ENCODE measurements around the gene ZCCHC17.
"Not testable (repeated sequence)": the region's sequence is repeated elsewhere in the genome, so short reads cannot be mapped to it uniquely, and the experiment has no call there.

Gene ZCCHC17, protein sequence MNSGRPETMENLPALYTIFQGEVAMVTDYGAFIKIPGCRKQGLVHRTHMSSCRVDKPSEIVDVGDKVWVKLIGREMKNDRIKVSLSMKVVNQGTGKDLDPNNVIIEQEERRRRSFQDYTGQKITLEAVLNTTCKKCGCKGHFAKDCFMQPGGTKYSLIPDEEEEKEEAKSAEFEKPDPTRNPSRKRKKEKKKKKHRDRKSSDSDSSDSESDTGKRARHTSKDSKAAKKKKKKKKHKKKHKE

DNA sequence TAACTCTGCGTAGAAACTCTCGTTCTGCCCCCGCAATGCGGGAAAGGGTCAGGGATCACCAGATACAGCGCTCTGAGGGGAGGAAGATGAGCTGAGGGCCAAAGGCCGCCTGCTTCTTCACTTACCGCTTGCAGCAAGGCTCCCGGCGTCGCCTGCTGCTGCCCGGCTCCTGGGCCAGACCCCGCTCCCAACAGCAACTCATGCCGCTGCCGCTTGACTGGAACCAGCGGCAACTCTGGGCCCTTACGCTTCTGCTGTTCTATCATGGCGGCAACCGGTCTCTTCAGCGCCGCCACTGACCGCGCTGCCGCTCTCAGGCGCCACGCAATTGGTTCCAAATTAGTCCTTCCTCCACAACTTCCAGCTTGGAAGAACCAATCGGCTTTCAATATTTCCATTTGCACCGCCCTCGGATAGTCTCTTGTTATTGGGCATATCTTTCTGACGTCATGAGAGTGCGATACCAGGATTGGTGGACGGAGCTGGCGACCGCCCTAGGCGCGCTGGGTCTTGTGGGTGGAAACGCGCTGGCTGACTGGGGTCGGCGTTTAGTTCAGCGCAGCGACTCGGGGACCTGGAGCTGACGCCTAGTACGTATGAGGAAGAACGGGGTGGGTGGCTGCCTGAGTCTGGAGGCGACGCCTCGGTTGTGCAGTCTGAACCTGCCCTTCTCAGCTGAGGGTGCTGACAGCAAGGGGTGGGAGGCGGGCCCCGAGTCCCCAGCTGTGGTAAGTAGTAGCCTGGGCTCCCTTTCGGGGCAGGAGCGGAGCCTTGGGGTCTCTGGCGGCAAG, at the start of gene ZCCHC17, which contains the start of gene SNRNP40:
Gene ZCCHC17 (plus strand): TSS at position 547 of the 791 bp plus-strand sequence. CDS start 13,067 bp downstream, outside the sequence.
Gene SNRNP40 (minus strand): TSS at position 303 of the 791 bp plus-strand sequence. CDS start 37 bp downstream, at position 266.
- TF ChIP-seq POLR2A (IDR thresholded peaks at IDR 0.05; ENCODE audit: low read length) (peak; percentile 97), GATA1 (IDR thresholded peaks at IDR 0.05; ENCODE audit: low read depth, low read length) (no peak)
- DNase-seq = peak; percentile 99

GRCh38 chr1:31248276-31248675, 48.6 kb upstream of the ZCCHC17 start:
- TF ChIP-seq GATA1 (IDR thresholded peaks at IDR 0.05; ENCODE audit: low read depth, low read length) = no peak
- no peak for TF ChIP-seq POLR2A (IDR thresholded peaks at IDR 0.05; ENCODE audit: low read length)
- no peak for DNase-seq

GRCh38 chr1:31249854-31250253, 47.0 kb upstream of the ZCCHC17 start:
- TF ChIP-seq GATA1 (IDR thresholded peaks at IDR 0.05; ENCODE audit: low read depth, low read length) = no peak
- TF ChIP-seq POLR2A (IDR thresholded peaks at IDR 0.05; ENCODE audit: low read length) = no peak
- DNase-seq = no peak

DNA sequence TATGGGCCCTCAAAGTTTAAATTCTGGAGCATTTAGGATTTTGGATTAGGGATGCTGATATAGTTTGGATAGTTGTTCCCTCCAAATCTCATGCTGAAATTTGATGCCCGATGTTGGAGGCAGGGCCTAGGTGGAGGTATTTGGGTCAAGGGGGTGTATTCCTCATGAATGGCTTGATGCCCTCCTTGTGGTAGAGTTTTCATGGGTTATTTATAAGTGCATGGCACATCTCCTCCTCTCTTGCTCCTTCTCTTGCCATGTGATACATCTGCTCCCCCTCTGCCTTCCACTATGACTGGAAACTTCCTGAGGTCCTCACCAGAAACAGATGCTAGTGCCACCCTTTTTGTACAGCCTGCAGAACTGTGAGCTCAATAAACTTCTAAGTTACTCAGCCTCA, 39.6 kb upstream of the ZCCHC17 start:
- no peak for TF ChIP-seq GATA1 (IDR thresholded peaks at IDR 0.05; ENCODE audit: low read depth, low read length)
- no peak for TF ChIP-seq POLR2A (IDR thresholded peaks at IDR 0.05; ENCODE audit: low read length)

GRCh38 chr1:31258581-31258980, 38.3 kb upstream of the ZCCHC17 start:
- DNase-seq = no peak
- no peak for TF ChIP-seq POLR2A (IDR thresholded peaks at IDR 0.05; ENCODE audit: low read length)
- TF ChIP-seq GATA1 (IDR thresholded peaks at IDR 0.05; ENCODE audit: low read depth, low read length) = no peak

More for the DNA sequence above, 39.6 kb upstream of the ZCCHC17 start:
- no peak for DNase-seq

DNA sequence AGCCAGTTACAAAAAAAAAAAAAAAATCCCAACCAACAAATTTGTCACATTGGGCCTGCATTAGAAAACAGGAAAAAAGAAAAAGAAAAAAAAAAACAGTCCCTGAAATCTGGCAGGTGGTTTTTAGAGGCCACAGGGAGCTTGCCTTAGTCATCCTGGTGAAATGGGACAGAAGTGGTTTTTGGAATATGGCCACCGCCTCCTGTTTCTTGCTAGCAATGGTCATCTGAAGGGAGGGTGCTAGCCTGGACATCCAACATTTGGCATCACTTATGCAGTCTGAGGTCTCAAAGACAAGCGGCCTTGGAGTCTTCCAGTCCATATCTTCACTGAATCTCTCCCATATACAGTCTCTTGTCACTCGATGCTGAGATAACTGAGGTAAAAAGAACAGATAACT, 37.1 kb upstream of the ZCCHC17 start:
- no peak for DNase-seq
- no peak for TF ChIP-seq POLR2A (IDR thresholded peaks at IDR 0.05; ENCODE audit: low read length)
- TF ChIP-seq GATA1 (IDR thresholded peaks at IDR 0.05; ENCODE audit: low read depth, low read length) = no peak

GRCh38 chr1:31261916-31262315, 34.9 kb upstream of the ZCCHC17 start:
- no peak for DNase-seq
- no peak for TF ChIP-seq GATA1 (IDR thresholded peaks at IDR 0.05; ENCODE audit: low read depth, low read length)
- no peak for TF ChIP-seq POLR2A (IDR thresholded peaks at IDR 0.05; ENCODE audit: low read length)

DNA sequence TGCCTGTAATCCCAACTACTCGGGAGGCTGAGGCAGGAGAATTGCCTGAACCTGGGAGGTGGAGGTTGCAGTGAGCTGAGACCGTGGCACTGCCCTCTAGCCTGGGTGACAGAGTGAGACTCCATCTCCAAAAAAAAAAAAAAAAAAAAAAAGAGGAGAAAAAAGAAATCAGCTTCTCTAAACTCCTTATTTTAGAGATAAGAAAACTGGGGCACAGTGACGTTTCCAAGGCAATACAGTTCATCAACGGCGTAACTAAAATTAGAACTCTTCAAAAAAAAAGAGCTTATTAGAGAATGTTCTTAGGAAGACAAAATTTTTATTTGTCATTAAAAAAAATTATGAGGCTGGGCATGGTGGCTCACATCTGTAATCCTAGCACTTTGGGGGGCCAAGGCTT, 34.4 kb upstream of the ZCCHC17 start:
- not testable (repeated sequence) for DNase-seq

GRCh38 chr1:31263408-31263807, 33.4 kb upstream of the ZCCHC17 start:
- no peak for TF ChIP-seq GATA1 (IDR thresholded peaks at IDR 0.05; ENCODE audit: low read depth, low read length)
- TF ChIP-seq POLR2A (IDR thresholded peaks at IDR 0.05; ENCODE audit: low read length) = no peak
- no peak for DNase-seq

- no peak for DNase-seq
- TF ChIP-seq POLR2A (IDR thresholded peaks at IDR 0.05; ENCODE audit: low read length) = no peak
Observed at GRCh38 chr1:31264790-31265386, 31.9 kb upstream of the ZCCHC17 start.

DNA sequence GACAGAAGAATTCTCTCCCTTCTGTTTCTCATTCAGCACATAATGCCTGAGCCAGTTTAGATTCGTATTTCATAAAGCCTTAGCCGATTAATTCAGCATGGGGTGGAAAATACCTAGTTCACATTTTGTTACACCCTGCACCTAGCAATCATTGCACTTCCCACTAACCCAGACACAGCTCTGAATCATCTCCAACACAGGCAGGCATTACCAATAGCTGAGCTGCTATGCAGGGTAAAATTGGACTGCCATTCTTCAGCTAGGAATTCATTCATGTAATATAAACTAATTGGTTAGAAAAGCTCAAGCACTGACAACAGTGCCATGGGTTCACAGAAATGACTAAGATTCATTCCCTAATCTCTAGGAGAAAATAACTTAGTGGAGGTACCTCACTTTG, 30.3 kb upstream of the ZCCHC17 start:
- DNase-seq = no peak
- no peak for TF ChIP-seq POLR2A (IDR thresholded peaks at IDR 0.05; ENCODE audit: low read length)
- TF ChIP-seq GATA1 (IDR thresholded peaks at IDR 0.05; ENCODE audit: low read depth, low read length) = no peak

DNA sequence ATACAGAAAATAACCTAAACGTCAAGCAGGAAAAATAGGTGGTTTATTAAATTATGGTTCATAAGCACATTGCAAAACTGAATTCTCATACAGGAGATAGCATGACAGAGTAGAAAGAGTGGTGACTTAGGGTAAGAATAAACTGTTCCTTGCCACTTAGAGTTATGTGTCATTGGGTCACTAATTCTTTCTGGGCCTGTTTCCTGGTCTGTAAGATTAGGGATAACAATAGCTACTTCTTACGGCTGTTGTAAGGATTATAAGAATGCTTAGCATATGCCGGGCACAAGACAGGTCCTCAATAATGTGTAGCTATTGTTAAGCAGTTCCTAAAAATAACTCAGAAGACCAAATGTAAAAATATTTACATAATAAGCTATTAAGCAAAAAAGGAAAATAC, 24.5 kb upstream of the ZCCHC17 start:
- no peak for DNase-seq
- TF ChIP-seq POLR2A (IDR thresholded peaks at IDR 0.05; ENCODE audit: low read length) (no peak), GATA1 (IDR thresholded peaks at IDR 0.05; ENCODE audit: low read depth, low read length) (no peak)

DNA sequence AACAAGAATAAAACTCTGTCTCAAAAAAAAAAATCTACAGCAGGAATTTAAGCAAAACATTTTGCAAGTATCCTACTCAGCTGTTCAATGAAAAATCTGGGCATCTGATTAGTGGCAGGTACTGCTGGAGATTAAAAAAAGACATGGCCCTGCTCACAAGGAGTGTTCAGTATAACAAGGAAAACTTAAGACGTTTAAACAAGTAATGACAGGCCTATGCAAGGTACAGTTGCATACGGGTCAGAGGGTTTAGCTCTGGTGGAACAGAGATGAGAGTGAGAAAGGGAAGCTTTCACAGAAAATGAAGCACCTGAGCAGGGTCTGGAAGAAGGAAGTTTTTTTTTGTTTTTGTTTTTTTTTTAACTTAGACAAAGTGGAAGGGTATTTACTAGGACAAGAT, 23.2 kb upstream of the ZCCHC17 start:
- TF ChIP-seq POLR2A (IDR thresholded peaks at IDR 0.05; ENCODE audit: low read length) (no peak), GATA1 (IDR thresholded peaks at IDR 0.05; ENCODE audit: low read depth, low read length) (no peak)
- DNase-seq = no peak

GRCh38 chr1:31282426-31282825, 14.4 kb upstream of the ZCCHC17 start:
- DNase-seq = not testable (repeated sequence)

GRCh38 chr1:31287791-31288190, 9.0 kb upstream of the ZCCHC17 start:
- not testable (repeated sequence) for DNase-seq

All from erythroblast (primary cell).